Breast epithelium (tissue), 3 donors: ENCODE data around the gene ITGB2.

Source experiments
- POLR2AphosphoS5 ChIP-seq, 3 donors: sonication (generic); formaldehyde crosslinking; IDR thresholded peaks; one replicate each; pipeline ENCODE4 v1.6.1; 2017; ENCODE audit warnings: antibody characterized with exemption in 3 of 3
- TF ChIP-seq, protein P1 (sequence below), 3 donors: fragments of 450-650 bp; IDR thresholded peaks; one replicate each; pipeline ENCODE4 v1.5.1; 2016 to 2017; ENCODE audit warnings: antibody characterized with exemption in 3 of 3, mild to moderate bottlenecking in 3 of 3, moderate library complexity in 3 of 3

DNA sequence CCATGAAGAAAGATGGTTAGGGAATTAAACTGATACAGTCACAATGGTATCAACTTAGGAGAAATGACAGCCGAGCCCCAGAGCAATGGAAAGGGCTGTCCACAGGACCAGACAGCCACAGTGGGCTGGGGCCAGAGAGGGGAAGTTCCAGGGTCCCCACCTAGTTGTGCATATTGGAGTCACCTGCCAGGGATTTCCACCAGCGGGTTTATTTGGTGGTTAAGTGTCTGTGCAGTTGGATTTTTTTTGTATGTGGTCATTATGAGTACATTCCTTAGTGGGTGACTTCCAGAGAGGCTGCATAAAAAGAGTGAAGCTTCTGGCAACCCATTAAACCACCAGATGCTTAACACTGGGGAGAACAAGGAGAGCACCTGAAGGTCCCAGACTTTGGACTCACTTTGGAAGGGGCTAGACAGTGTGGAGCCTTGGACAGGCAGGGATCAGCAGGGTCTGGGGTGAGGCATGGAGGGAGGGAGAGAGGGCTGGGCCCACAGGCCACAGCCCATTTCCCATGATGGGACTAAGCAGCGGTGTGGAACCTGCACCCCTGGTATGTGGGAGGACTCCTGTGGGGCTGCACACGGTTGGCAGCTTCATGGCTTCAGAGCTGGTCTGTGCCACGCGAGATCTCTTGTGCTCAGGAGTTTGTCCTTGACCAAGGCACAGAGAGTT, 39.4 kb downstream of the ITGB2 start:
- TF ChIP-seq, protein P1, sequence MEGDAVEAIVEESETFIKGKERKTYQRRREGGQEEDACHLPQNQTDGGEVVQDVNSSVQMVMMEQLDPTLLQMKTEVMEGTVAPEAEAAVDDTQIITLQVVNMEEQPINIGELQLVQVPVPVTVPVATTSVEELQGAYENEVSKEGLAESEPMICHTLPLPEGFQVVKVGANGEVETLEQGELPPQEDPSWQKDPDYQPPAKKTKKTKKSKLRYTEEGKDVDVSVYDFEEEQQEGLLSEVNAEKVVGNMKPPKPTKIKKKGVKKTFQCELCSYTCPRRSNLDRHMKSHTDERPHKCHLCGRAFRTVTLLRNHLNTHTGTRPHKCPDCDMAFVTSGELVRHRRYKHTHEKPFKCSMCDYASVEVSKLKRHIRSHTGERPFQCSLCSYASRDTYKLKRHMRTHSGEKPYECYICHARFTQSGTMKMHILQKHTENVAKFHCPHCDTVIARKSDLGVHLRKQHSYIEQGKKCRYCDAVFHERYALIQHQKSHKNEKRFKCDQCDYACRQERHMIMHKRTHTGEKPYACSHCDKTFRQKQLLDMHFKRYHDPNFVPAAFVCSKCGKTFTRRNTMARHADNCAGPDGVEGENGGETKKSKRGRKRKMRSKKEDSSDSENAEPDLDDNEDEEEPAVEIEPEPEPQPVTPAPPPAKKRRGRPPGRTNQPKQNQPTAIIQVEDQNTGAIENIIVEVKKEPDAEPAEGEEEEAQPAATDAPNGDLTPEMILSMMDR (IDR thresholded peaks at IDR 0.05): no peak
- no peak for TF ChIP-seq POLR2AphosphoS5 (IDR thresholded peaks at IDR 0.05)
